ENCODE measurements around the gene PHKB. TPM values are rescaled to one million over a fixed set of nuclear protein-coding genes. Genes with fewer than 3 reads are reported as not detected.
"Not testable (repeated sequence)": the region's sequence is repeated elsewhere in the genome, so short reads cannot be mapped to it uniquely, and the experiment has no call there.

PHKB gene
- polyA plus RNA-seq, 1 experiment, result 78.7 TPM

DNA sequence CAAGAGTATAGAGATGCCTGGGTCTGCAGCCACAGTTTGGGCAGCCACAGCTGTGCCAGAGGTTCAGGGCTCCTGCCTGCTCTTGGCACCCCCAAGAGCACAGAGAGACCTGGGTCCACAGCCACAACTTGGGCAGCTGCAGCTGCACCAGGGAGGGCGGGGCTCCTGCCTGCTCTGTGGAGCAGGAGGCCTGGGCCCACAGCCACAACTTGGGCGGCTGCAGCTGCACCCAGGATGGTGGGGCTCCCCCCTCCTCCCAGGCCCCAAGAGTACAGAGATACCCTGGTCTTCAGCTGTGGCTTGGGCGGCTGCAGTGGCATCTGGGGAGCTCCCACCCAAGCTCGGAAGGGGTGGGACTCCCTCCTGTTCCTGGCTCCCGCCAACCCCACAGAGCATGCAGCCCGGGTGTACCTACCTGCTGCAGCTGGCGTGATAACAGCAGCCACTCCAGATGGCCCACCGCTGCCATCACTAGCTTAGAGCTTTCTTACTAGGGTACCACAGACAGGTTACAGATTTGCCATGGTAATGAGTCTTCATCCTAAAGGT lies 72.7 kb downstream of the PHKB start:
- TF ChIP-seq, protein P1, sequence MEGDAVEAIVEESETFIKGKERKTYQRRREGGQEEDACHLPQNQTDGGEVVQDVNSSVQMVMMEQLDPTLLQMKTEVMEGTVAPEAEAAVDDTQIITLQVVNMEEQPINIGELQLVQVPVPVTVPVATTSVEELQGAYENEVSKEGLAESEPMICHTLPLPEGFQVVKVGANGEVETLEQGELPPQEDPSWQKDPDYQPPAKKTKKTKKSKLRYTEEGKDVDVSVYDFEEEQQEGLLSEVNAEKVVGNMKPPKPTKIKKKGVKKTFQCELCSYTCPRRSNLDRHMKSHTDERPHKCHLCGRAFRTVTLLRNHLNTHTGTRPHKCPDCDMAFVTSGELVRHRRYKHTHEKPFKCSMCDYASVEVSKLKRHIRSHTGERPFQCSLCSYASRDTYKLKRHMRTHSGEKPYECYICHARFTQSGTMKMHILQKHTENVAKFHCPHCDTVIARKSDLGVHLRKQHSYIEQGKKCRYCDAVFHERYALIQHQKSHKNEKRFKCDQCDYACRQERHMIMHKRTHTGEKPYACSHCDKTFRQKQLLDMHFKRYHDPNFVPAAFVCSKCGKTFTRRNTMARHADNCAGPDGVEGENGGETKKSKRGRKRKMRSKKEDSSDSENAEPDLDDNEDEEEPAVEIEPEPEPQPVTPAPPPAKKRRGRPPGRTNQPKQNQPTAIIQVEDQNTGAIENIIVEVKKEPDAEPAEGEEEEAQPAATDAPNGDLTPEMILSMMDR (IDR thresholded peaks at IDR 0.05; ENCODE audit: low read depth, low read length), result no peak
- Histone ChIP-seq H3K4me3 (ENCODE audit: low read depth, low read length) (no peak overlapping the region), H3K27me3 (ENCODE audit: control insufficient read depth, insufficient read depth, low read length) (no peaks in the 10 kb centered on the region), H3K9me3 (ENCODE audit: control insufficient read depth, insufficient read depth, low read length) (peaks cover 11% of the 10 kb centered on the region), H3K27ac (ENCODE audit: low read depth, low read length) (no peak overlapping the region)
- CTCF ChIA-PET, result no interaction called here
- no peak for DNase-seq (ENCODE audit: low read depth, low spot score)
- POLR2A ChIA-PET, result no interaction called here

DNA sequence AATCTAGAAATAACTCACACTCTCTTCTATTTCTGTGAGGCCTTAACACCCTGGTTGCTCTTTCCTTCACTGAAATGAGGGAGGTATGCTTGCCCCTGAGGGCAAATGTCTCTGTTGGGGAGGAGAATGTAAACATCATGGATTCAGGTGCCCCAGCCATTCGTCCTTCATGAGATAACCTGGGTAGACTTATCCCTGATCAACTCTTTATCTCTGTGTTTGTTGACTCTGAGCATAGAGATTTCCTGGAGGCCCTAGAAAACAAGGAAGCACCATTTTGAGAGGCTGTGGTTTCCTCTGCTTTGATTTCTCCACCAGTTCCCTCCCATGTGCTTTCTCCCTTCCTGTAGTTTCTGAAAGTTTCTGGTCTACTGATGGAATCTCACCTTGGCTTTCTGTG lies 77.3 kb downstream of the PHKB start:
- no peak for DNase-seq (ENCODE audit: low read depth, low spot score)
- POLR2A ChIA-PET, result interaction anchor here (0.7 kb wide), 1 partner anchor 41 kb away, joined by 3 read pairs; no protein-coding TSS in a partner anchor
- CTCF ChIA-PET, result no interaction called here
- no peak overlapping the region for H3K4me3 ChIP-seq (ENCODE audit: low read depth, low read length)
- TF ChIP-seq, protein P1 (IDR thresholded peaks at IDR 0.05; ENCODE audit: low read depth, low read length), result no peak
- H3K27ac ChIP-seq (ENCODE audit: low read depth, low read length), result no peak overlapping the region
- no peaks in the 10 kb centered on the region for H3K27me3 ChIP-seq (ENCODE audit: control insufficient read depth, insufficient read depth, low read length)
- peaks cover 6% of the 10 kb centered on the region for H3K9me3 ChIP-seq (ENCODE audit: control insufficient read depth, insufficient read depth, low read length)

DNA sequence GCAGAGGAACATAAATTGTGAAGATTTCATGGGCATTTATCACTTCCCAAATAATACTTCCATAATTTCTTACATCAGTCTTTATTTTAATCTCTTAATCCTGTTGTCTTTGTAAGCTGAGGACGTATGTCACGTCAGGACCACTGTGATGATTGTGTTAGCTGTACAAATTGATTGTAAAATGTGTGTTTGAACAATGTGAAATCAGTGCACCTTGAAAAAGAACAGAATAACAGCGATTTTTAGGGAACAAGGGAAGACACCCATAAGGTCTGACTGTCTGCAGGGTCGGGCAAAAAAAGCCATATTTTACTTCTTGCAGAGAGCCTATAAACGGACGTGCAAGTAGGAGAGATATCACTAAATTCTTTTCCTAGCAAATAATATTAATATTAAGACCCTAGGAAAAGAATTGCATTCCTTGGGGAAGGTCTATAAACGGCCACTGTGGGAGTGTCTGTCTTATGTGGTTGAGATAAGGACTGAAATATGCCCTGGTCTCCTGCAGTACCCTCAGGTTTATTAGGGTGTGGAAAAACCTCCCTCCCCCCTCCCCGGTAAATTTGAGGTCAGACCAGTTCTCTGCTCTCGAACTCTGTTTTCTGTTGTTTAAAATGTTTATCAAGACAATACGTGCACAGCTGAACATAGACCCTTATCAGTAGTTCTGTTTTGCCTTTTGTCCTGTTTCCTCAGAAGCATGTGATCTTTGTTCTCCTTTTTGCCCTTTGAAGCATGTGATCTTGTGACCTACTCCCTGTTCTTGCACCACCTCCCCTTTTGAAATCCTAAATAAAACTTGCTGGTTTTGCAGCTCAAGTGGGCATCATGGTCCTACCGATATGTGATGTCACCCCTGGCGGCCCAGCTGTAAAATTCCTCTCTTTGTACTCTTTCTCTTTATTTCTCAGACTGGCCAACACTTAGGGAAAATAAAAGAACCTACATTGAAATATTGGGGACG lies 78.9 kb downstream of the PHKB start:
- CTCF ChIA-PET; DNase-seq (ENCODE audit: low read depth, low spot score); H3K27me3 ChIP-seq (ENCODE audit: control insufficient read depth, insufficient read depth, low read length); POLR2A ChIA-PET; H3K27ac ChIP-seq (ENCODE audit: low read depth, low read length); H3K4me3 ChIP-seq (ENCODE audit: low read depth, low read length); H3K9me3 ChIP-seq (ENCODE audit: control insufficient read depth, insufficient read depth, low read length): not testable (repeated sequence)

DNA sequence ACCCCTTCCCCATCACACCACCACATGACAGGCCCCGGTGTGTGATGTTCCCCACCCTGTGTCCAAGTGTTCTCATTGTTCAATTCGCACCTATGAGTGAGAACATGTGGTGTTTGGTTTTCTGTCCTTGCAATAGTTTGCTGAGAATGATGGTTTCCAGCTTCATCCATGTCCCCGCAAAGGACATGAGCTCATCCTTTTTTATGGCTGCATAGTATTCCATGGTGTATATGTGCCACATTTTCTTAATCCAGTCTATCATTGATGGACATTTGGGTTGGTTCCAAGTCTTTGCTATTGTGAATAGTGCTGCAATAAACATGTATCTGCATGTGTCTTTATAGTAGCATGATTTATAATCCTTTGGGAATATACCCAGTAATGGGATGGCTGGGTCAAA lies 80.0 kb downstream of the PHKB start:
- CTCF ChIA-PET, result not testable (repeated sequence)

DNA sequence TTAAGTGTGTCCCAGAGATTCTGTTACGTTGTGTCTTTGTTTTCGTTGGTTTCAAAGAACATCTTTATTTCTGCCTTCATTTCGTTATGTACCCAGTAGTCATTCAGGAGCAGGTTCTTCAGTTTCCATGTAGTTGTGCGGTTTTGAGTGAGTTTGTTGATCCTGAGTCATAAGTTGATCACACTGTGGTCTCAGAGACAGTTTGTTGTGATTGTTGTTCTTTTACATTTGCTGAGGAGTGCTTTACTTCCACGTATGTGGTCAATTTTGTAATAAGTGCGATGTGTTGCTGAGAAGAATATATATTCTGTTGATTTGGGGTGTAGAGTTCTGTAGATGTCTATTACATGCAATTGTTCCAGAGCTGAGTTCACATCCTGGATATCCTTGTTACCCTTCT lies 83.1 kb downstream of the PHKB start:
- peaks cover 15% of the 10 kb centered on the region for H3K9me3 ChIP-seq (ENCODE audit: control insufficient read depth, insufficient read depth, low read length)
- H3K27ac ChIP-seq (ENCODE audit: low read depth, low read length); CTCF ChIA-PET; DNase-seq (ENCODE audit: low read depth, low spot score); H3K4me3 ChIP-seq (ENCODE audit: low read depth, low read length); POLR2A ChIA-PET; H3K27me3 ChIP-seq (ENCODE audit: control insufficient read depth, insufficient read depth, low read length): not testable (repeated sequence)

More for the DNA sequence above, 80.0 kb downstream of the PHKB start:
- H3K27ac ChIP-seq (ENCODE audit: low read depth, low read length); POLR2A ChIA-PET; H3K9me3 ChIP-seq (ENCODE audit: control insufficient read depth, insufficient read depth, low read length); H3K4me3 ChIP-seq (ENCODE audit: low read depth, low read length); H3K27me3 ChIP-seq (ENCODE audit: control insufficient read depth, insufficient read depth, low read length); DNase-seq (ENCODE audit: low read depth, low spot score): not testable (repeated sequence)

DNA sequence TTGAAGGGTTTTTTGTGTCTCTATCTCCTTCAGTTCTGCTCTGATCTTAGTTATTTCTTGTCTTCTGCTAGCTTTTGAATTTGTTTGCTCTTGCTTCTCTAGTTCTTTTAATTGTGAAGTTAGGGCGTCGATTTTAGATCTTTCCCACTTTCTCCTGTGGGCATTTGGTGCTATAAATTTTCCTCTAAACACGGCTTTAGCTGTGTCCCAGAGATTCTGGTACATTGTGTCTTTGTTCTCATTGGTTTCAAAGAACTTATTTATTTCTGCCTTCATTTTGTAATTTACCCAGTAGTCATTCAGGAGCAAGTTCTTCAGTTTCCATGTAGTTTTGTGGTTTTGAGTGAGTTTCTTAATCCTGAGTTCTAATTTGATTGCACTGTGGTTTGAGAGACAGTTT lies 90.1 kb downstream of the PHKB start:
- POLR2A ChIA-PET; DNase-seq (ENCODE audit: low read depth, low spot score); H3K4me3 ChIP-seq (ENCODE audit: low read depth, low read length); CTCF ChIA-PET; H3K27me3 ChIP-seq (ENCODE audit: control insufficient read depth, insufficient read depth, low read length); H3K9me3 ChIP-seq (ENCODE audit: control insufficient read depth, insufficient read depth, low read length); H3K27ac ChIP-seq (ENCODE audit: low read depth, low read length): not testable (repeated sequence)

DNA sequence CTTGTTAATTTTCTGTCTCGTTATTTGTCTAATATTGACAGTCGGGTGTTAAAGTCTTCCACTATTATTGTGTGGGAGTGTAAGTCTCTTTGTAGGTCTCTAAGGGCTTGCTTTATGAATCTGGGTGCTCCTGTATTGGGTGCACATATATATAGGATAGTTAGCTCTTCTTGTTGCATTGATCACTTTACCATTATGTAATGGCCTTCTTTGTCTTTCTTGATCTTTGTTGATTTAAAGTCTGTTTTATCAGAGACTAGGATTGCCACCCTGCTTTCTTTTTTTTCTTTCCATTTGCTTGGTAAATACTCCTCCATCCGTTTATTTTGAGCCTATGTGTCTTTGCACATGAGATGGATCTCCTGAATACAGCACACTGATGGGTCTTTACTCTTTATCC lies 90.6 kb downstream of the PHKB start:
- H3K27ac ChIP-seq (ENCODE audit: low read depth, low read length); DNase-seq (ENCODE audit: low read depth, low spot score); H3K4me3 ChIP-seq (ENCODE audit: low read depth, low read length); POLR2A ChIA-PET; H3K9me3 ChIP-seq (ENCODE audit: control insufficient read depth, insufficient read depth, low read length); CTCF ChIA-PET; H3K27me3 ChIP-seq (ENCODE audit: control insufficient read depth, insufficient read depth, low read length): not testable (repeated sequence)
